Measurements from ENCODE around the gene TSPAN18.

Gene TSPAN18

GRCh38 chr11:44931466-44931865, 204.7 kb downstream of the TSPAN18 start:
- intact Hi-C loops (cut with DNase I) = loop anchor here (10.0 kb wide), 1 partner anchor 363 kb away; no protein-coding TSS in a partner anchor
- no peak for DNase-seq

DNA sequence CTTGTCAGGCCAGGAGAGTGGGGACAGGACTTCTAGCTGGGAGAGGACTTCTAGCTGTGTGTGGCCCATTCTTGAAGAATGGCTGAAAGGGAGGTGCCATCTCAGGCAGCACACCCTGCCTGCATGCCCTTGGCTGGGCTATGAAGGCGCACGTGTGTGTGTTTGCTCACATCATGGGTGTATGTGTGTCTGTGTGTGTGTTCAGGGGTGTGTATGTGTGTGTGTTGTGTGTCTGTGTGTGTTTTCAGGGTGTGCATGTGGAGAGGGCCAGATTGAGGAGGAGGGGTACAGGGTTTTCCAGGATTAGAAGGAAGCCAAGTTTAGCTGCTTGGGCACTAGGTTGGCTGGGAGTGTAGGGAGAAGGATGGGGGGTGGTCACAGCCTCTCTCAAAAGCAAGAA, 207.3 kb downstream of the TSPAN18 start:
- intact Hi-C loops (cut with DNase I) = loop anchor here (10.0 kb wide), 1 partner anchor 361 kb away; no protein-coding TSS in a partner anchor

DNA sequence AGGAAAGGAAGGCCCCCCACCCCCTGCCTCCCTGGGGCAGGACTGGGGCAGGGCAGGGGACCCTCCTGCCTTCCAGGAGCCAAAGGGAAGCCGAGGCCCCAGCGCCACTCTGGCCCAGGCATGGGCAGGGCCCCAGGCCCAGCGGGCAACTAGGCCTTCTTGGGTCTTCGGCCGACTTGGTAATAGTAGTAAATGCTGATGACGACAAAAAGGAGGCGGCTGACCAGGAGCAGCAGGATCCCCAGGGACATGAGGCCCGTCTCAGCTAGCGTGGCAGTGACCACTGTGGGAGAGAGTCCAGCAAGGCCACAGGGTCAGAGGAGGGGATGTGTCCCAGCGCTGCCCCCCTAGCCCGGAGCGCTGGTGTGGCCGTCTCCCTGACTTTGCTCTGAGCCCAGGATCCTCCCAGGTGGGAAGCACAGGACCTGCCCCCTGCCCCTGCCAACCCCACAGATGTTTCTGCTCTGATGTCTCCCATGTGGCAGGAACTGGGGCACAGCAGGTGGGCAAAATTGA, 208.0 kb downstream of the TSPAN18 start:
- intact Hi-C loops (cut with DNase I) = loop anchor here (10.0 kb wide), 1 partner anchor 360 kb away; no protein-coding TSS in a partner anchor
- DNase-seq = no peak

More for the DNA sequence above, 207.3 kb downstream of the TSPAN18 start:
- DNase-seq = no peak

DNA sequence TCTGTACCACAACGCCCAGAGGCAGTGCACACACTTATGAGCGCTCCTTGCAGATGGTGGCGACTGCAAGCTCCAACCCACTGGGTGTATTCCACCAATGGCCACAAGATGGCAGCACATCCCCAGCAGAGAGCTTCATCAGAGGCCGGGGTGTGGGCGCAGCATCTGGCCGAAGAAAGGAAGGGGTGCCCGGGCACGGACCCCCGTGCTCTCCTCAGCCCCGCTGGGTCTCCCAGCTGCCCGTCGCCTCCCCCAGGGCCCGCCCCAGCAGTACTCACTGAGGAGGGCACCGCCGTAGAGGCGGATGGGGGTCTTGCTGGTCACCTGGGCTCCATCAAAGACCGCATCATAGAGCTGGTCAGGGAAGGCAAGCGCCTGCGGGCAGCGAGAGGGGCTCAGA, 209.8 kb downstream of the TSPAN18 start:
- peak; percentile 70 to 96 (median 90) for DNase-seq
- intact Hi-C loops (cut with DNase I) = loop anchor here (2.0 to 10.0 kb wide), 2 partner anchors 168 to 358 kb away; no protein-coding TSS in a partner anchor

DNA sequence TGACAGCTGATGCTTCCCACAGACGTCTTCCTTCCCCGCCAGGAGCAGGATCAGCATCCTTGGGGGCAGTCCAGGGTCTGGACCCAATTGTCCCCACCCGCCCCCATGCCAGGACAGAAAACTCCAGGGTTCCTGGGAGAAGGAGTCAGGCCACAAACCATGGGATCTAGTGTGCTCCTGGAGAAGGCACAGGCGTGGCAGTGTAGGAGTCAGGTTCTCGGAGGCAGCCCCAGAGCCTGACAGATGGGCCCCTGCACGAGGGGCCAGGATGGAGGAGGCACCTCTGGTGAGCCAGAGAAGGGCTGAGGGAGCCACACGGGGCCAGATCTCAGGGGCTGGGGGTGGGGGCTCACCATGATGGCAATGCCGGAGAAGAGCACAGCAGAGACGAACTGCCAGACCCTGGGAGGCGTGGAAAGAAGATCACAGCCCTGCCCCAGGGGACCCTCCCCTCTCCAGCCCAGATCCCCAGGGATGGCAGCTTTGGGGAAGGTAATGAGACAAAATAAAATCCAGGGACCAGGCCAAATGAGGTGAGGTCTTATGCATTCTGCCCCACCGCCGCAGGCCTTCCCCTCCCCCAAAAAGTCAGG, 210.3 kb downstream of the TSPAN18 start:
- DNase-seq = no peak
- intact Hi-C loops (cut with DNase I) = loop anchor here (2.0 to 10.0 kb wide), 2 partner anchors 168 to 358 kb away; no protein-coding TSS in a partner anchor

DNA sequence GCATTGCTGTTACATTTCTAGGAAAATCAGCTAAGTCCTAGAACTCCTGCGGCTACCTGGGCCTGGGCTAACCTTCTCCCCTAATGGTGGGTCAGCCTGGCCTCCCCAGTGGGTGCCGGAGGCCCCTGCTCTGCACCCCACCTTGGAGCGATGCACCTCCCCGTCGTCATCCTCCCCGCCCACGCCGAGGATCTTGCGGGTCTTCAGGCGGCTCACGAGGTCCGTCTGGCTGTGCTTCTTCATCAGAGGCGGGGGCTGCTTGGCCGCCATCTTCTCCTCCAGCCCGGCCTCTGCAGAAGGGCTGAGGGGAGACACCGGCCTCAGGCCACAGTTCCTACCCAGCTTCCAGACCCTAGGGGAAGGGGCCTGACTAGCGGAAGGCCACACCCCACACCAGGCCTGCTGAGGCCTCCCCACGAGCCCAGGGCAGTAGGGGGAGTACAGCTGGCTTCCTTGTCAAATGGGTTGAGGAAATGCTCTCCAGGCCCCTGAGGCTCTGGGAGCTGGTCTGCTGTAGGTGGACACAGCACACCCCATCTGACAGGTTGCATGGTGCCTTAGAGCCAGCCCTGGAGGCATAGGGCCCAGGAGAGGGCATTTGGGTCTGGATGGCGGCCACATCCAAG, 211.4 kb downstream of the TSPAN18 start:
- no peak for DNase-seq
- intact Hi-C loops (cut with DNase I) = loop anchor here (10.0 kb wide), 1 partner anchor 357 kb away; no protein-coding TSS in a partner anchor

DNA sequence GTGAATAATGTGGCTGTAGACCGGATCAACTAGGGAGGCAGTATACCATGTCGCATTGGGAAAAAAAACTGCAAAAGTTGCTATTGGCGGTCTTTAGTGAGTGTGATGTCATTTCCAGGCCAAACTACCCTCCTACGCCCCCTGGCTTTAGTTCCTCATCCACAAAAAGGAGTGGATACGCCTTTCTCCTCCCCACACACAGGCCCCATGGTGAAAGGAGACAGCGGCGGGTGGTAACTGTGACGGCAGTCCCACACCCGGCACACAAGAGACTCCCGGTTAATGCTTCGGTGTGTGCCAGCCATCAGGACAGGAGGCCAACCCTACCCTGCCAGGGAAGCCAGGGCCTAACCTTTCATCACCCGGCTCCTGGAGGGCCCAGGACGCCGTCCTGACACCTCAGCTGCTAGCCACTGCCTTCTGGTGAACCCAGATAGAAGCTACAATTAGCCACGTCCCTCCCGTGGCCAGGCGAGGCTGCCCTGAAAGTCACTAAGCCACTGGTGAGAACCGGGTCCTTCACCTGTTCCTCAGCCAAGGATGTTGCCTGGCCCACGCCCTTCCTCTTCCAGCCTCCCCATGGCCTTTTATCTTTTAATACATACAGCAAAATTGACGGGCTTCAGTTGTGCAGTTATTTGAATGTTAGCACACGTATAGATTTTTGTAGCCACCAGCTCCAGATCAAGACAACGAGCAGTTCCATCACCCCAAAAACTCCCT, 213.1 kb downstream of the TSPAN18 start:
- intact Hi-C loops (cut with DNase I) = loop anchor here (10.0 kb wide), 1 partner anchor 355 kb away; no protein-coding TSS in a partner anchor
- DNase-seq = no peak

DNA sequence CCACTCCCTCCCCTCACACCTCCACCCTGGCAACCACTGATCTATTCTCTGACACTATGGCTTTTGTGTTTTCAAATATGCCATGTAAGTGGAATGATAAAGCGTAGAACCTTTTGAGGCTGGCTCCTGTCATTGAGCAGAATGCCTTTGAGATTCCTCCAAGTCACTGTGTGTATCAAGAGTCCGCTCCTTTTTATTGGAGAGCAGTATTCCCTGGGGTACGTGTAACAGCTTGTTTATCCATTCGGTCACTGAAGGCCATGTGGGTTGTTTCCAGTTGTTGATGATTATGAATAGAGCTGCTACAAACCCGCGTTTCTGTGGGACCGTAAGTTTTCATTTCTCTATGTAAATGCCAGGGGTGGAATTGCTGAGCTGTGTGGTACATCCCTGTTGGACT, 213.6 kb downstream of the TSPAN18 start:
- no peak for DNase-seq
- intact Hi-C loops (cut with DNase I) = no loop called here

GRCh38 chr11:44940835-44941234, 214.1 kb downstream of the TSPAN18 start:
- intact Hi-C loops (cut with DNase I) = no loop called here

GRCh38 chr11:44941259-44942021, 214.7 kb downstream of the TSPAN18 start:
- DNase-seq = no peak
- intact Hi-C loops (cut with DNase I) = no loop called here

More at GRCh38 chr11:44940835-44941234, 214.1 kb downstream of the TSPAN18 start:
- DNase-seq = no peak

DNA sequence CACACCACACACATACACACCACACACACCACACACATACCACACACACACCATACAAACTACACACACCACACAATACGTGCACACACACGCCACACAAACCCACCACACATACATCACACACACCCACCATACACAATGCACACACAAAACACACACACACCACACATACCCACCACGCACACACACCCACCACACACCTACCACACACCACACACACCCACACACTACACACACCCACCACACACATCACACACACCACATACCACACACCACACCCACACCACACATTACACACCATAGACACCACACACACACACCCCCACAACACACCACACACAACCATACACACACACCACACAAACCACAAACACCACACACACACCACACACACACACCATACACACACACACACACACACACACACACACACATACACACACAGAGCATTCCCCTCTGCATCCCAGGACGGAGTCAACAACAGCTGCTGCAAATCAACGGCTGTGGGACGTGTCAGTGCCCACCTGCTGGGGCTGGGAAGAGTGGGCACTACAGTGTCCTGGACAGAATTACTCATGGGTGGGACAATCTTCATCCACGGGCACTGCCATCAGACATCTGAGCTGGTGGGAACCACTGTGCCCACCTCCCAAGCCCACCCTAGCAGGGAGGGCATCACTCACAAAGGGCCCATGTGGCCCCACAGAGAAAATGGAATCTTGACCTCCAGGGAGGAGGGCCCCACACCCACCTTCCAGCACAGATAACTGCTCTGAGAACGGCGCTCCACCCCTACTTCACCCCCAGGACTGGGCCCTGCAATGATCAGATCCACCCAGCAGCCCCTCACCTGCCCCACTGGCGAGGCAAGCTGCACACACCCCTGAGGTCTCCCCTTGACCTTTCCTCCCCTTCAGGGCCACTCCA, 215.5 kb downstream of the TSPAN18 start:
- no peak for DNase-seq
- intact Hi-C loops (cut with DNase I) = no loop called here

GRCh38 chr11:44943118-44943517, 216.4 kb downstream of the TSPAN18 start:
- peak in 14 of 42 donors; percentile 17 to 58 (median 34) for DNase-seq
- intact Hi-C loops (cut with DNase I) = no loop called here

DNA sequence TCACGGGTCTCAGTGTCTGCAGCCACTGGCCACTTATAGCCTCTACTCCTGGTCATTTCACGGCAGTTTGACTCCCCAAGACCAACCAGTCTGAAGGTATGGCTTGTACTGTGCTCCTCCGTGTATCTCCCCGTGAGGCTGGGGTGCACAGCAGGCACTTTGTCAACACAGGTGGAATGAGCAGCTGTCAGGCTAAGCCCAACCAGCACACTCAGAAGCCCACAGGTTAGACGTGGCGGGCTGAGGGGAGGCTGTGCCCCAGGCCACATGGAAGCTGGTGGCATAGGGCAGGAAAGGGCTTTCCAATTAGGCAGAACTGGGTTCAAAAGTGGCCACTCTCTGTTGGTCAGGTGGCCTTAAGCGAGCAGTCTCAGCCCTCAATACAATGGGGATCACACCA, 216.9 kb downstream of the TSPAN18 start:
- DNase-seq = no peak
- intact Hi-C loops (cut with DNase I) = no loop called here

GRCh38 chr11:44944181-44944852, 217.6 kb downstream of the TSPAN18 start:
- no peak for DNase-seq
- intact Hi-C loops (cut with DNase I) = no loop called here

DNA sequence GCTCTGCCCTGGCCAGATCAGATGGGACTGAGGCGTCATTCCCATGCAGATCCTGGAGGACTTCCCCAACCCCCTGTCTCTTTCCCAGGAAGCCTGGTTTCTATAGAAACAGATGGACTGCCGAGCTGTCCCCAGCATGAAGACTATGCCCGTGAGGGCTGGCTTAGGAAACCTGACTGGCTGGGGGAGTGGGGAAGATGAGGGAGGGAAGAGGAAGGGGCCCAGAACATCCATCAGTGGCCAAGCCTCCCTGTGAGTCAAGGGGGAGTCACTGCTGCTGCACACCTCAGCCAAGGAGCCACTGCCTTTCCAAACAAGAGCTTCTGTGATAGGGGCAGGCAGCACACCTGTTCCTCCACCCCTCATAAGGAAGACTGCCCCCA, 218.1 kb downstream of the TSPAN18 start:
- intact Hi-C loops (cut with DNase I) = loop anchor here (5.0 kb wide), 1 partner anchor 147 kb away; no protein-coding TSS in a partner anchor
- no peak for DNase-seq

DNA sequence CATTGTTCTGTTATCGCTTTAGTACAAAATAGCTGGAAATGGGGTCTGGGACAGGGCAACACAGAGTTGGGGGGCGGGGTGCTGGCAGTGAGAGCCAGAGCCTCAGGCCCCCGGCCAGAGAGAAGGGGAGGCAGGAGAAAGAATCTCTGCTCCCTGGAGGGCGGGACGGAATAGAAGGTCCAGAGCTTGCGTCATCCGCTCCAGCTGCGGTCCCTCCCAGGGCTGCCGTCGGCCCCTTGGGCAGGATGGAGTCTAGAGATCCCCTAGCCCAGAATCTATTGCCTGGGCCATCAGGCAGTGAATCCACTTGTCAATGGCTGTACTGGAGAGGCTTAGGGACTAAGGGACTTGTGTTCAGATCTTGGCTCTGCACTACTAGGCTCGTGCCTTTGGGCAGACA, 218.9 kb downstream of the TSPAN18 start:
- intact Hi-C loops (cut with DNase I) = loop anchor here (5.0 kb wide), 1 partner anchor 147 kb away; no protein-coding TSS in a partner anchor

GRCh38 chr11:44946263-44946662, 219.5 kb downstream of the TSPAN18 start:
- intact Hi-C loops (cut with DNase I) = loop anchor here (5.0 kb wide), 1 partner anchor 146 kb away; no protein-coding TSS in a partner anchor
- no peak for DNase-seq

More for the DNA sequence above, 218.9 kb downstream of the TSPAN18 start:
- no peak for DNase-seq

All from head of caudate nucleus (tissue), 42 donors.